Liver (tissue), 3 donors: Measurements from ENCODE around the gene HLA-DRB5.

Experiments used
- CTCF ChIP-seq: fragments of 150-350 bp; IDR thresholded peaks from 2 replicates; pipeline ENCODE4 v1.5.1; 2017; ENCODE audit warnings: improper control_type of control experiment, low read depth, low read length; ENCODE audit not compliant: missing input control
- EGR1 ChIP-seq, 2 donors: IDR thresholded peaks; 2 replicates each; pipeline ENCODE4 v1.6.1; 2016 to 2018; ENCODE audit warnings: antibody characterized with exemption in 2 of 2, low read depth in 2 of 2
- FOXA1 ChIP-seq: IDR thresholded peaks from 2 replicates; pipeline ENCODE4 v1.6.1; 2016; ENCODE audit warnings: antibody characterized with exemption
- FOXA2 ChIP-seq: IDR thresholded peaks from 2 replicates; pipeline ENCODE4 v1.6.1; 2016; ENCODE audit warnings: antibody characterized with exemption
- HNF4G ChIP-seq: IDR thresholded peaks from 2 replicates; pipeline ENCODE4 v1.6.1; 2016; ENCODE audit warnings: antibody characterized with exemption
- JUND ChIP-seq, 2 donors: IDR thresholded peaks; 2 replicates each; pipeline ENCODE4 v1.6.1; 2016; ENCODE audit warnings: antibody characterized with exemption in 2 of 2
- MAX ChIP-seq: IDR thresholded peaks from 2 replicates; pipeline ENCODE4 v1.6.1; 2016; ENCODE audit warnings: antibody characterized with exemption
- RAD21 ChIP-seq, 2 donors: IDR thresholded peaks; 2 replicates each; pipeline ENCODE4 v1.6.1; 2016; ENCODE audit warnings: antibody characterized with exemption in 2 of 2, mild to moderate bottlenecking in 2 of 2
- SP1 ChIP-seq: IDR thresholded peaks from 2 replicates; pipeline ENCODE4 v1.6.1; 2018; ENCODE audit warnings: antibody characterized with exemption, mild to moderate bottlenecking
- TAF1 ChIP-seq: conservative IDR thresholded peaks from 2 replicates; pipeline ENCODE4 v1.6.1; 2016; ENCODE audit warnings: antibody characterized with exemption, mild to moderate bottlenecking
- YY1 ChIP-seq: IDR thresholded peaks from 2 replicates; pipeline ENCODE4 v1.6.1; 2016; ENCODE audit warnings: antibody characterized with exemption, mild to moderate bottlenecking
- ZBTB33 ChIP-seq: IDR thresholded peaks from 2 replicates; pipeline ENCODE4 v1.6.1; 2016; ENCODE audit warnings: antibody characterized with exemption
- TF ChIP-seq, protein P1 (sequence below): IDR thresholded peaks from 2 replicates; pipeline ENCODE4 v1.6.1; 2016; ENCODE audit warnings: antibody characterized with exemption
- TF ChIP-seq, protein P2 (sequence below): IDR thresholded peaks from 2 replicates; pipeline ENCODE4 v1.6.1; 2016; ENCODE audit warnings: antibody characterized with exemption, mild to moderate bottlenecking
- donor health status: healthy.
- donor health status: healthy.

DNA sequence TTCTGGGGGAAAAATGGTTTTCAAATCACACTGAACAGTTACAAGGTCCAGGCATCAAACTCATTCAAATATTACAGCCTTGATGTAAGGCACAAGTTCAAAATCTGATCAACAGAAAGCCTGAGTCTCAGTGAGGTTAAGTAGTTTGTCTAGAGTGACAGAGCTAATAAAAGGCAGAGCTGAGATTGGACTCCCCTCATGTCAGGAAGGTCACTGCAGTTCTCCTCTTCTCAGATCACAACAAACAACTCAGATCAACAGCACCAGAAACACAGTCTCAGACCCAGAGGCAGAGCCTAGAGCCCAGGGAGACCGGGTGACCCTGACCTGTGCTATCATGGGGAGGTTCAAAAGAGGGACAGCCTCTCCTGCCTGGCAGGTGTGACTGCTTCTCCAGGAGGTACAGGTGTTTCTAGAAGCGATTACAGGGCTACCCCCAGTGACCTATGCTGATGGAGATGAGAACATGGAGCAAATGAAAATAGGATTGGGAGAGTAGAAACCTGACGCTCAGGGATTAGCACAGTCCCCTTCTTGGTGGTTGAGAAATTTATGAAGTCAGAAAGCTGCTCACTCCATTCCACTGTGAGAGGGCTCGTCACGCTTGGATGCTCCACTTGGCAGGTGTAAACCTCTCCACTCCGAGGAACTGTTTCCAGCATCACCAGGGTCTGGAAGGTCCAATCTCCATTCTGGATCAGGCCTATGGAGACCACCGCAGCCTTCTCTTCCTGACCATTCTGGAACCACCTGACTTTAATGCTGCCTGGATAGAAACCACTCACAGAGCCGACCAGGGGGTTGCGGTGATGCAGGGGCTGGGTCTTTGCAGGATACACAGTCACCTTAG is 24.3 kb upstream of the HLA-DRB5 start:
- TF ChIP-seq SP1: no peak
- no peak for TF ChIP-seq MAX
- TF ChIP-seq, protein P1, sequence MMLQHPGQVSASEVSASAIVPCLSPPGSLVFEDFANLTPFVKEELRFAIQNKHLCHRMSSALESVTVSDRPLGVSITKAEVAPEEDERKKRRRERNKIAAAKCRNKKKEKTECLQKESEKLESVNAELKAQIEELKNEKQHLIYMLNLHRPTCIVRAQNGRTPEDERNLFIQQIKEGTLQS: no peak
- no peak for TF ChIP-seq CTCF
- TF ChIP-seq JUND (IDR thresholded peaks at IDR 0.05): no peak
- TF ChIP-seq EGR1 (IDR thresholded peaks at IDR 0.05; ENCODE audit: low read depth in 2 of 2): no peak
- TF ChIP-seq TAF1: no peak
- no peak for TF ChIP-seq RAD21 (IDR thresholded peaks at IDR 0.05)
- no peak for TF ChIP-seq FOXA2
- TF ChIP-seq, protein P2, sequence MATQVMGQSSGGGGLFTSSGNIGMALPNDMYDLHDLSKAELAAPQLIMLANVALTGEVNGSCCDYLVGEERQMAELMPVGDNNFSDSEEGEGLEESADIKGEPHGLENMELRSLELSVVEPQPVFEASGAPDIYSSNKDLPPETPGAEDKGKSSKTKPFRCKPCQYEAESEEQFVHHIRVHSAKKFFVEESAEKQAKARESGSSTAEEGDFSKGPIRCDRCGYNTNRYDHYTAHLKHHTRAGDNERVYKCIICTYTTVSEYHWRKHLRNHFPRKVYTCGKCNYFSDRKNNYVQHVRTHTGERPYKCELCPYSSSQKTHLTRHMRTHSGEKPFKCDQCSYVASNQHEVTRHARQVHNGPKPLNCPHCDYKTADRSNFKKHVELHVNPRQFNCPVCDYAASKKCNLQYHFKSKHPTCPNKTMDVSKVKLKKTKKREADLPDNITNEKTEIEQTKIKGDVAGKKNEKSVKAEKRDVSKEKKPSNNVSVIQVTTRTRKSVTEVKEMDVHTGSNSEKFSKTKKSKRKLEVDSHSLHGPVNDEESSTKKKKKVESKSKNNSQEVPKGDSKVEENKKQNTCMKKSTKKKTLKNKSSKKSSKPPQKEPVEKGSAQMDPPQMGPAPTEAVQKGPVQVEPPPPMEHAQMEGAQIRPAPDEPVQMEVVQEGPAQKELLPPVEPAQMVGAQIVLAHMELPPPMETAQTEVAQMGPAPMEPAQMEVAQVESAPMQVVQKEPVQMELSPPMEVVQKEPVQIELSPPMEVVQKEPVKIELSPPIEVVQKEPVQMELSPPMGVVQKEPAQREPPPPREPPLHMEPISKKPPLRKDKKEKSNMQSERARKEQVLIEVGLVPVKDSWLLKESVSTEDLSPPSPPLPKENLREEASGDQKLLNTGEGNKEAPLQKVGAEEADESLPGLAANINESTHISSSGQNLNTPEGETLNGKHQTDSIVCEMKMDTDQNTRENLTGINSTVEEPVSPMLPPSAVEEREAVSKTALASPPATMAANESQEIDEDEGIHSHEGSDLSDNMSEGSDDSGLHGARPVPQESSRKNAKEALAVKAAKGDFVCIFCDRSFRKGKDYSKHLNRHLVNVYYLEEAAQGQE: no peak
- TF ChIP-seq YY1: no peak
- TF ChIP-seq FOXA1: no peak
- TF ChIP-seq ZBTB33: no peak
- no peak for TF ChIP-seq HNF4G
